B cell (primary cell): ENCODE data around the gene SEMA4D. TPM values are rescaled to one million over a fixed set of nuclear protein-coding genes. Genes with fewer than 3 reads are reported as not detected.

Experiments used
- ATAC-seq: fragments of 200-7000 bp; cut with Tn5 transposase; one replicate; pipeline ENCODE4 v1.10.0; 2021; ENCODE audit warnings: low read depth, mild to moderate bottlenecking, moderate number of reproducible peaks, moderate library complexity
- CTCF ChIA-PET: fragments of 350-600 bp; sonication (Branson Sonifier 250); formaldehyde crosslinking; loops from one replicate; lab custom pipeline; 2021; ENCODE audit warnings: antibody characterized with exemption, inconsistent platforms; lab: Charles Lee
- POLR2A ChIA-PET: fragments of 350-600 bp; sonication (Branson Sonifier 250); formaldehyde crosslinking; loops from one replicate; lab custom pipeline; 2021; ENCODE audit warnings: antibody characterized with exemption; lab: Charles Lee
- DNase-seq: peaks from one replicate; pipeline ENCODE4 v3.0.0; 2013
- H2AFZ ChIP-seq: 2 replicates; pipeline ENCODE4 v1.6.1; 2012; ENCODE audit warnings: mild to moderate bottlenecking, low read depth, low read length; ENCODE audit not compliant: insufficient read depth, poor library complexity, severe bottlenecking
- H3K27ac ChIP-seq, 2 donors: 1 replicate in 1 of 2; 2 replicates in 1 of 2; pipeline ENCODE4 v1.5.1; 2012 to 2013; ENCODE audit warnings: low read length in 2 of 2, mild to moderate bottlenecking in 2 of 2, moderate library complexity in 1 of 2
- H3K27me3 ChIP-seq, 4 experiments: fragments of 200-600 bp in 1 of 4; sonication (generic) in 1 of 4; replicated peaks in 1 of 4; 1 replicate in 2 of 4; 2 replicates in 2 of 4; pipeline versions ENCODE4 v1.6.1 to v1.7.0; 2013 to 2016; ENCODE audit warnings: low read length in 3 of 4, mild to moderate bottlenecking in 2 of 4, mixed read lengths in 1 of 4, moderate library complexity in 1 of 4; ENCODE audit not compliant: insufficient read depth in 4 of 4, control insufficient read depth in 3 of 4; ENCODE audit errors: control extremely low read depth in 1 of 4
- H3K36me3 ChIP-seq, 2 experiments: replicated peaks in 1 of 2; 1 replicate in 1 of 2; 2 replicates in 1 of 2; pipeline versions ENCODE4 v1.6.1 to v1.7.1; 2013; ENCODE audit warnings: low read length in 1 of 2; ENCODE audit not compliant: insufficient read depth in 2 of 2, control insufficient read depth in 1 of 2; ENCODE audit errors: control extremely low read depth in 1 of 2, extremely low read depth in 1 of 2
- H3K4me1 ChIP-seq, 2 donors: fragments of 200-600 bp in 1 of 2; sonication (generic) in 1 of 2; 1 replicate in 1 of 2; 2 replicates in 1 of 2; pipeline versions ENCODE4 v1.5.1 to v1.6.1; 2013 to 2017; ENCODE audit warnings: low read length in 2 of 2; ENCODE audit not compliant: control insufficient read depth in 2 of 2, insufficient read depth in 2 of 2
- H3K4me2 ChIP-seq: replicated peaks from 2 replicates; pipeline ENCODE3; 2012; ENCODE audit warnings: mild to moderate bottlenecking, low read depth, low read length; ENCODE audit not compliant: poor library complexity, severe bottlenecking
- H3K4me3 ChIP-seq, 5 experiments: fragments of 200-600 bp in 1 of 5; sonication (generic) in 1 of 5; 1 replicate in 3 of 5; 2 replicates in 2 of 5; pipeline versions ENCODE4 v1.5.1 to v1.7.0; 2011 to 2016; ENCODE audit warnings: low read length in 4 of 5, mild to moderate bottlenecking in 4 of 5, low read depth in 2 of 5, control low read depth in 1 of 5, moderate library complexity in 1 of 5; ENCODE audit not compliant: insufficient read depth in 1 of 5; ENCODE audit errors: control extremely low read depth in 1 of 5, extremely low read depth in 1 of 5
- H3K79me2 ChIP-seq: fragments of 200-600 bp; sonication (generic); one replicate; pipeline ENCODE4 v1.6.0; 2016; ENCODE audit warnings: low read length; ENCODE audit not compliant: control insufficient read depth, insufficient read depth
- H3K9ac ChIP-seq: fragments of 200-600 bp; sonication (generic); 2 replicates; pipeline ENCODE4 v1.6.1; 2017; ENCODE audit warnings: mild to moderate bottlenecking, low read length, moderate library complexity
- H3K9me3 ChIP-seq, 3 donors: one replicate each; pipeline versions ENCODE4 v1.6.1 to v1.7.1; 2013; ENCODE audit warnings: low read length in 2 of 3; ENCODE audit not compliant: control insufficient read depth in 2 of 3, insufficient read depth in 1 of 3; ENCODE audit errors: control extremely low read depth in 1 of 3
- H4K20me1 ChIP-seq: 2 replicates; pipeline ENCODE4 v1.6.0; 2012; ENCODE audit warnings: mild to moderate bottlenecking, low read length; ENCODE audit not compliant: insufficient read depth, control insufficient read depth, poor library complexity, severe bottlenecking
- H3K27ac Mint-ChIP-seq: one replicate; pipeline ENCODE4 v1.8.0; 2021; ENCODE audit warnings: mixed read lengths
- H3K27me3 Mint-ChIP-seq: one replicate; pipeline ENCODE4 v1.8.0; 2021; ENCODE audit warnings: mixed read lengths
- H3K4me1 Mint-ChIP-seq: one replicate; pipeline ENCODE4 v1.8.0; 2021; ENCODE audit warnings: mixed read lengths
- H3K4me3 Mint-ChIP-seq: one replicate; pipeline ENCODE4 v1.8.0; 2021; ENCODE audit warnings: mixed read lengths
- H3K9me3 Mint-ChIP-seq: one replicate; pipeline ENCODE4 v1.8.0; 2022; ENCODE audit warnings: mixed read lengths; ENCODE audit not compliant: insufficient read depth
- EZH2 ChIP-seq: IDR thresholded peaks from 2 replicates; pipeline ENCODE4 v1.6.1; 2012; ENCODE audit warnings: borderline replicate concordance, low read depth, mild to moderate bottlenecking, moderate library complexity, low read length; ENCODE audit not compliant: insufficient read depth, poor library complexity, severe bottlenecking
- WGBS: methylation state at CpG from one replicate; pipeline ENCODE4 v1.1.5; 2013; ENCODE audit warnings: missing lambda C conversion rate; ENCODE audit not compliant: insufficient coverage; 5-methylcytosine and 5-hydroxymethylcytosine counted together
- intact Hi-C: fragments of 100-400 bp; cut with micrococcal nuclease; formaldehyde crosslinking; loops from one replicate; pipeline ENCODE4 v1.10.0; 2022
- polyA plus RNA-seq: library from polyadenylated mRNA; depleted of rRNA; stranded (reverse); fragments of >200 nt; gene quantifications from 2 replicates; pipeline ENCODE4 v1.2.3, GENCODE V29; 2012
- total RNA-seq, 2 donors: library from RNA; stranded (reverse); fragments of 120-200 nt in 1 of 2; gene quantifications; 1 replicate in 1 of 2; 2 replicates in 1 of 2; pipeline versions ENCODE4 v1.2.3 to v1.2.4, GENCODE V29; 2013 to 2022
- TF ChIP-seq, protein P1 (sequence below): fragments of 200-600 bp; IDR thresholded peaks from one replicate; pipeline ENCODE4 v1.8.0; 2022; ENCODE audit warnings: antibody characterized with exemption, mild to moderate bottlenecking

The SEMA4D gene
- total and polyA plus RNA-seq, 2 donors (not counting 1 experiment from before 2014, with no cell fraction given), result 53.6 to 231 TPM

DNA sequence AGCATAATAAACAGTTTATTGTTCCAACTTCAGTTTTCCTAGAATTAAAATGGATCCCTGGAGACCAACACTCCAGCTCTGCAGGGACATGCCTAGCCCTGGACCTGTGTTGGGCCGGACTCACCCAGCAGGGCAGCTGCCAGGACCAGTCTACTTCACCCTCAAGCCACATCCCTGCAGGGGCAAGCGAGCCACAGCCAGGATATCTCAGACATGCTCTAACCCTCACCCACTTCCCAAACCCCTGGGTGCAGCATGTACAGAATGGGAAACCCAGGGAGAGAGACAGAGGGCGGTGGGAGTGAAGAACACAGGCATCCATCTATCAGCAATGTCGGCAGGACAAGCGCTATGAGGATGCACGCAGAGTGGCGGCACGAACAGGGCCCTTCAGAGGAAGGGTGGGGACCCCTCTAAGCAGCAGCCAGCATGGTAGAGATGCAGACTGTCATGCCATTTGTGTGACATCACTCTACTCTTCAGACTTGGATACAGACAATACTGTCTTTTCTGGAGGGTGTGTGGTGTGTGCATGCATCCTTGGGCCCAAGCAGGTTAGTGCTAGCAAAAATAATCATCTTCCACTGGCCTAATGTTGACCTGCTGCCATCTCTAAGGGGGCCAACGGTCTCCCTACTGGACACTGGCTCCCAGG lies 83.1 kb downstream of the SEMA4D start:
- H3K27me3 Mint-ChIP-seq, result no peaks in the 10 kb centered on the region
- POLR2A ChIA-PET, result no interaction called here
- Histone ChIP-seq H3K79me2 (peaks cover 90% of the 10 kb centered on the region), H2AFZ (no peak overlapping the region), H3K9ac (no peak overlapping the region), H3K4me3 (no peak overlapping the region), H3K9me3 (peaks cover 0 to 9% (median 5%) of the 10 kb centered on the region in 3 donors), H4K20me1 (peaks cover 88% of the 10 kb centered on the region), H3K36me3 (peaks cover 0 to 46% of the 10 kb centered on the region in 2 experiments), H3K27me3 (no peaks in the 10 kb centered on the region), H3K27ac (no peak overlapping the region), H3K4me1 (peaks cover 42 to 59% of the 10 kb centered on the region in 2 donors), H3K4me2 (no peak overlapping the region)
- no peak overlapping the region for H3K27ac Mint-ChIP-seq
- H3K4me3 Mint-ChIP-seq, result no peak overlapping the region
- peaks cover 63% of the 10 kb centered on the region for H3K4me1 Mint-ChIP-seq
- TF ChIP-seq, protein P1, sequence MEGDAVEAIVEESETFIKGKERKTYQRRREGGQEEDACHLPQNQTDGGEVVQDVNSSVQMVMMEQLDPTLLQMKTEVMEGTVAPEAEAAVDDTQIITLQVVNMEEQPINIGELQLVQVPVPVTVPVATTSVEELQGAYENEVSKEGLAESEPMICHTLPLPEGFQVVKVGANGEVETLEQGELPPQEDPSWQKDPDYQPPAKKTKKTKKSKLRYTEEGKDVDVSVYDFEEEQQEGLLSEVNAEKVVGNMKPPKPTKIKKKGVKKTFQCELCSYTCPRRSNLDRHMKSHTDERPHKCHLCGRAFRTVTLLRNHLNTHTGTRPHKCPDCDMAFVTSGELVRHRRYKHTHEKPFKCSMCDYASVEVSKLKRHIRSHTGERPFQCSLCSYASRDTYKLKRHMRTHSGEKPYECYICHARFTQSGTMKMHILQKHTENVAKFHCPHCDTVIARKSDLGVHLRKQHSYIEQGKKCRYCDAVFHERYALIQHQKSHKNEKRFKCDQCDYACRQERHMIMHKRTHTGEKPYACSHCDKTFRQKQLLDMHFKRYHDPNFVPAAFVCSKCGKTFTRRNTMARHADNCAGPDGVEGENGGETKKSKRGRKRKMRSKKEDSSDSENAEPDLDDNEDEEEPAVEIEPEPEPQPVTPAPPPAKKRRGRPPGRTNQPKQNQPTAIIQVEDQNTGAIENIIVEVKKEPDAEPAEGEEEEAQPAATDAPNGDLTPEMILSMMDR, result no peak
- TF ChIP-seq EZH2, result no peak
- no peak for DNase-seq
- 97% methylated on average over 9 of the region's 9 CpGs for whole genome bisulfite sequencing
- no peaks in the 10 kb centered on the region for H3K9me3 Mint-ChIP-seq
- intact Hi-C loops, result no loop called here
- ATAC-seq, result no peak
- CTCF ChIA-PET, result interaction anchor here (3.7 kb wide), 1 partner anchor 134 kb away, joined by 18 read pairs; no protein-coding TSS in a partner anchor

GRCh38 chr9:89413963-89414638 lies 83.8 kb downstream of the SEMA4D start:
- H2AFZ ChIP-seq, result no peak overlapping the region
- peaks cover 93% of the 10 kb centered on the region for H3K79me2 ChIP-seq
- 97% methylated on average over 3 of the region's 4 CpGs for WGBS
- H3K27ac Mint-ChIP-seq, result no peak overlapping the region
- H3K4me3 ChIP-seq, result no peak overlapping the region
- peaks cover 64% of the 10 kb centered on the region for H3K4me1 Mint-ChIP-seq
- DNase-seq (no peak), ATAC-seq (no peak)
- H3K27ac ChIP-seq, result no peak overlapping the region
- POLR2A ChIA-PET, result no interaction called here
- no peak overlapping the region for H3K9ac ChIP-seq
- no peak overlapping the region for H3K4me2 ChIP-seq
- H3K36me3 ChIP-seq, result peaks cover 0 to 46% of the 10 kb centered on the region in 2 experiments
- no peaks in the 10 kb centered on the region for H3K27me3 Mint-ChIP-seq
- no peaks in the 10 kb centered on the region for H3K9me3 Mint-ChIP-seq
- H3K9me3 ChIP-seq, result peaks cover 0 to 9% (median 5%) of the 10 kb centered on the region in 3 donors
- TF ChIP-seq, protein P1, result no peak
- no peak for TF ChIP-seq EZH2
- peaks cover 89% of the 10 kb centered on the region for H4K20me1 ChIP-seq
- CTCF ChIA-PET, result interaction anchor here (3.7 kb wide), 1 partner anchor 135 kb away, joined by 18 read pairs; no protein-coding TSS in a partner anchor
- H3K4me3 Mint-ChIP-seq, result no peak overlapping the region
- H3K27me3 ChIP-seq, result no peaks in the 10 kb centered on the region
- intact Hi-C loops, result no loop called here
- peaks cover 42 to 59% of the 10 kb centered on the region in 2 donors for H3K4me1 ChIP-seq
